Activated naive CD4-positive, alpha-beta T cell treated with anti-CD3 and anti-CD28 coated beads, Interleukin-2, amount 50 U/mL, for 24 hours (primary cell): ENCODE data around the gene VPS35L.

Source experiments
- H3K27ac Mint-ChIP-seq: one replicate; pipeline ENCODE4 v1.8.0; 2021; ENCODE audit warnings: mild to moderate bottlenecking, mixed read lengths
- H3K27me3 Mint-ChIP-seq: one replicate; pipeline ENCODE4 v1.8.0; 2021; ENCODE audit warnings: mixed read lengths
- H3K36me3 Mint-ChIP-seq: one replicate; pipeline ENCODE4 v1.8.0; 2021; ENCODE audit warnings: mixed read lengths
- H3K4me1 Mint-ChIP-seq: one replicate; pipeline ENCODE4 v1.8.0; 2021; ENCODE audit warnings: mixed read lengths
- H3K4me3 Mint-ChIP-seq: one replicate; pipeline ENCODE4 v1.8.0; 2021; ENCODE audit warnings: mild to moderate bottlenecking, mixed read lengths
- H3K9me3 Mint-ChIP-seq: one replicate; pipeline ENCODE4 v1.8.0; 2021; ENCODE audit warnings: mixed read lengths

VPS35L gene

DNA sequence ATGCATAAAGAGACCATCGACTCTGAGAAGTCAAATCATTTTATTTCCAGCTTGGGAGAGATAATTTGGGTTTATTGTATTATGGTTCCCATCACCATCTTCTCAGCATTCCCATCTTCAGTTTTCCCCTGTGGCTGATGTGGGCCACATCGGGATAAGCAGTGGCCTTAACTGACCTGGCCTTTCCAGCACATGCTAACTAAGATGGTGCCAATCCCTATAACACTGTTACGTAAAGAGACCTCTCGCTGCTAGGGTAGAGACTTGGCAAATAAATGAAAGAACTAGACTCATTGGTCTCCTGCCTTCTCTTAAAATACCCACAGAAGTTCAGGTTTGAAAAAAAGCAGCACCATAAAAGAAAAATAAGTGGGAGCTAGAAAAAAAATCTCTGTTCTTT, 49.4 kb downstream of the VPS35L start:
- Mint-ChIP-seq H3K9me3 (no peaks in the 10 kb centered on the region), H3K4me3 (no peak overlapping the region), H3K27ac (no peak overlapping the region), H3K36me3 (peaks cover 29% of the 10 kb centered on the region), H3K4me1 (no peaks in the 10 kb centered on the region), H3K27me3 (no peaks in the 10 kb centered on the region)

DNA sequence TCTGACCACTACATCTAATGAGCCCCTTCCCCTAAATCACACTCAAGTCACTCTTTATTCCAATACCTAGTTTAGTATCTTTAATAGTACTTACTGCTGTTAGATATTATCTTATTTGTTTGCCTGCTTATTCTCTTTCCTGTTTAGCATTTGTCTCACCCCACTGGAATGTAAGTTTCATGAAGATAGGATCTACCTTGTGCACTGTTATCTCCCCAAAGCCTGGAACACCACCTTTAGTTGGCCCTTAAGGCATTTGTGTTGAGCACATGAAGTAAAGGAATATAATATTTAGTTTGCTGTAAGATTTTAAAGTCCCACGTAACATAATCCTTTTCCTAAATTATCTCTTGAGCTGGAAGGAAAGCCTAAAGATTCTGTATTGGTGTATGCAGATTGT, 50.2 kb downstream of the VPS35L start:
- Mint-ChIP-seq H3K27me3 (no peaks in the 10 kb centered on the region), H3K27ac (no peak overlapping the region), H3K4me3 (no peak overlapping the region), H3K36me3 (peaks cover 32% of the 10 kb centered on the region), H3K4me1 (no peaks in the 10 kb centered on the region), H3K9me3 (no peaks in the 10 kb centered on the region)

DNA sequence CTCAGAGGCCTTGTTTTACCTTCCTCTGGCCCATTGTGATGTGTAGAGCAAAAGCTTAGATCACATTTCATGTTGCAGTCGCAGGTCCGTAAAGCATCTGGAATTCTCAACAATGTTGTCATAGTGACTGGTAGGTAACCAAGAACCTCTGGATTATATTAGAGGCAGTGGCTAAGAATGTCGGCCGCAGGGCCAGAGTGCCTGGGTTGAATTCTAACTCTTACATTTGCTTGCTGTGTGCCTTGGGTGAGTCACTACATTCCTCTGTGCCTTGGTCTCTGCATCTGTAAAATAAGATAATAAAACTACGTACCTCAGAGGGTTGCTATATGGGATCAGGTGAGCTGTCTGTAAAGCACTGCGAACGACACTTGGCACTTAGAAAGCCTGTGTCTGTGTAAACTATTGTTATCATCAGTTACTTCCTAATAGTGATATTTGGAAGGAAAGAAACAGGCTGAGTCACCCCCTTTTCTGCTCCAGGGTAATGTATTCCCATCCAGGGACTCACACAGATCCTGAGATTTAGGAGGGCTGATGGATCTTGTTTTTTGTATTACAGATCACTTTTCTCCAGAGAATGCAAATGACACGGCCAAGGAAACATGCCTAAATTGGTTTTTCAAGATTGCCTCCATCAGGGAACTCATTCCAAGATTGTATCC, 52.2 kb downstream of the VPS35L start:
- no peaks in the 10 kb centered on the region for H3K27me3 Mint-ChIP-seq
- peaks cover 41% of the 10 kb centered on the region for H3K36me3 Mint-ChIP-seq
- no peak overlapping the region for H3K4me3 Mint-ChIP-seq
- H3K4me1 Mint-ChIP-seq = no peaks in the 10 kb centered on the region
- no peak overlapping the region for H3K27ac Mint-ChIP-seq
- no peaks in the 10 kb centered on the region for H3K9me3 Mint-ChIP-seq

- Mint-ChIP-seq H3K27ac (no peak overlapping the region), H3K4me1 (no peaks in the 10 kb centered on the region), H3K36me3 (peaks cover 38% of the 10 kb centered on the region), H3K9me3 (no peaks in the 10 kb centered on the region), H3K27me3 (no peaks in the 10 kb centered on the region), H3K4me3 (no peak overlapping the region)
These were observed 53.9 kb downstream of the VPS35L start for GRCh38 chr16:19609359-19609758.

DNA sequence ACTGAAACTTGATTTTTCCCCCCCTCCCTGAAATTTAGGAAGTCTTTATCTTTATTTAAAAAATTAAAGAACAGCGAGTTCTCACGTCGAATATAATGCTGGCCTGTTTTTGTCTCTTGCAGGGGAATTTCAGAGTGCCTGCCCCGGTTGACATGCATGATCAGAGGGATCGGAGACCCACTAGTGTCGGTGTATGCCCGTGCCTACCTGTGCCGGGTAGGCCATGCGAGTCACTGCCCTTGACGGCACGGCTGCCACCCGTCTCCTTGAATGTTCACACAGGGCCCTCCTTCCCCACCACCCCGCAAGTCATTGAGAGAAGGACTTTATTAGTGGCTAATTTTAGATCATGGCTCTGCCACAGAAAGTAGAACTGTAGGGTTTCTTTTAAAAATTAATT, 54.7 kb downstream of the VPS35L start:
- Mint-ChIP-seq H3K27me3 (no peaks in the 10 kb centered on the region), H3K4me3 (no peak overlapping the region), H3K4me1 (no peaks in the 10 kb centered on the region), H3K9me3 (no peaks in the 10 kb centered on the region), H3K36me3 (peaks cover 40% of the 10 kb centered on the region), H3K27ac (no peak overlapping the region)

- peaks cover 25% of the 10 kb centered on the region for H3K36me3 Mint-ChIP-seq
- H3K4me3 Mint-ChIP-seq = no peak overlapping the region
- no peaks in the 10 kb centered on the region for H3K4me1 Mint-ChIP-seq
- no peaks in the 10 kb centered on the region for H3K9me3 Mint-ChIP-seq
- H3K27me3 Mint-ChIP-seq = no peaks in the 10 kb centered on the region
- H3K27ac Mint-ChIP-seq = no peak overlapping the region
These were observed 58.3 kb downstream of the VPS35L start for GRCh38 chr16:19613834-19614233.

DNA sequence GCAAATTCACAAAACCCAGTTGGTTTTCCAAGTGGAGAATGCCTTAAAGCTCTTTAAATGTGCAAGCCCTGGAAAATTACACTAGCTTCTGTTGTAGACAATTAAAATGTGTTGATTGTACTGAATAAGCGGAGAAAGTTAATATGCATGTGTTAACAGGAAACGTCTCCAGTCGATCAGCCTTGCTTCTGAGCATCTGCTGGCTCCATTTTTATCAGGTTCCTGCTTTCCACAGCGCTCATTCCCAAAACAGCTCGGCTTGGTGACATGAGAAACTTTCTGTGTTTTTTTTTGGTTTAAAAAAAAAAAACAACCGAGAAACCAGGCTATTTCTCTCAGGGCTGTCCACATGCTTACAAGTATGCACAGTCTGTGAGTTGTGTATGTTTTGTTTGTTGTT, 60.7 kb downstream of the VPS35L start:
- Mint-ChIP-seq H3K27me3 (no peaks in the 10 kb centered on the region), H3K9me3 (no peaks in the 10 kb centered on the region), H3K4me1 (no peaks in the 10 kb centered on the region), H3K27ac (no peak overlapping the region), H3K36me3 (peaks cover 15% of the 10 kb centered on the region), H3K4me3 (no peak overlapping the region)

DNA sequence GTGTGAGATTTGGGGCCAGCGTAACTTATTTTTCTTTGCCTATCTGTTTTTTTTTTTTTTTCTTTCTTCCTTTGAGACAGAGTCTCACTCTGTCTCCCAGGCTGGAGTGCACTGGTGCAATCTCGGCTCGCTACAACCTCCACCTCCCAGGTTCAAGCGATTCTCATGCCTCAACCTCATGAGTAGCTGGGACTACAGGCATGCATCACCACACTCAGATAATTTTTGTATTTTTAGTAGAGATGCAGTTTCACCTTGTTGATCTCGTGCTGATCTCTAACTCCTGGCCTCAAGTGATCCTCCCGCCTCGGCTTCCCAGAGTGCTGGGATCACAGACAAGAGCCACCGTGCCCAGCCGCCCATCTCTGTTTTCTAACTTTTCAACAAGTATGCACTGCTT, 63.4 kb downstream of the VPS35L start:
- Mint-ChIP-seq H3K27me3 (no peaks in the 10 kb centered on the region), H3K36me3 (peaks cover 12% of the 10 kb centered on the region), H3K9me3 (no peaks in the 10 kb centered on the region), H3K4me1 (no peaks in the 10 kb centered on the region), H3K4me3 (no peak overlapping the region), H3K27ac (no peak overlapping the region)

DNA sequence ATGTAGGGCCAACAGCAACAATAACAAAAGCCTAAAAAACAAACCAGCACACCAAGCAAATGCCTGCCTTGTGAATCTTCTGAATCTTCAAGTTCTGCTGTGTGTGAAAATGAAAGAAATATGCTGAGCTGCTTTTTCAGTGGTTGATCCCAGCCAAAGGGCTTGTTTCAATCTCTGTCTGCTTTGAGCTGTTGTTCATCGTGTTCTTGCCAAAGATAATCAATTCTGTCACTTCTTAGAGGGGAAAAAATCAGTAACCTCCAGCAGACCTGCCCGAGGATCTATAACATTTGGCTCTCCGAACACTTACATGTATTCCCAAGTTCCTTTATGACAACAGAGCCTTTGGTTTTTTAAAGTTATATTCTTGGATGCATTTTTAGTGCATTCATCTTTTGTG, 65.9 kb downstream of the VPS35L start:
- no peaks in the 10 kb centered on the region for H3K9me3 Mint-ChIP-seq
- H3K27ac Mint-ChIP-seq = no peak overlapping the region
- peaks cover 9% of the 10 kb centered on the region for H3K36me3 Mint-ChIP-seq
- H3K4me3 Mint-ChIP-seq = no peak overlapping the region
- H3K27me3 Mint-ChIP-seq = no peaks in the 10 kb centered on the region
- no peaks in the 10 kb centered on the region for H3K4me1 Mint-ChIP-seq

DNA sequence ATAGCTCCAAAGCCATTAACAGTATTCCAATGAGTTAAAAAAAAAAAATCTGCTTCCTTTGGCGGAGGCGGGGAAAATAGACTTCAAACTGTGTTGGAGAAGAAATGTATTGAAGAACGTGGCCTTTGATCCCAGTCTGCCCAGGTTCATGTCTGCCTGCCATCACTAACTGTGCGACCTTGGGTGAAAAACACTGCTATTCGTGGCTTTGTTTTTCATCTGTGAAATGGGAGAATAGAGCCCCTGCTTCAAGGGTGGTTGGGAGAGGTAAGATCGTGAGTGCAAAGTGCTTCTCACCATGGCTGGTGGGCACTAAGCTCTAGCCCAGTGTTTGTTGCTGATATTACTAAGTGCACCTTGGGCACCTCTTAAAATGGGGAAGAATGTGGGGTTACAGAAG, 69.5 kb downstream of the VPS35L start:
- H3K36me3 Mint-ChIP-seq = peaks cover 9% of the 10 kb centered on the region
- H3K27ac Mint-ChIP-seq = no peak overlapping the region
- H3K27me3 Mint-ChIP-seq = no peaks in the 10 kb centered on the region
- H3K9me3 Mint-ChIP-seq = no peaks in the 10 kb centered on the region
- H3K4me3 Mint-ChIP-seq = no peak overlapping the region
- no peaks in the 10 kb centered on the region for H3K4me1 Mint-ChIP-seq

DNA sequence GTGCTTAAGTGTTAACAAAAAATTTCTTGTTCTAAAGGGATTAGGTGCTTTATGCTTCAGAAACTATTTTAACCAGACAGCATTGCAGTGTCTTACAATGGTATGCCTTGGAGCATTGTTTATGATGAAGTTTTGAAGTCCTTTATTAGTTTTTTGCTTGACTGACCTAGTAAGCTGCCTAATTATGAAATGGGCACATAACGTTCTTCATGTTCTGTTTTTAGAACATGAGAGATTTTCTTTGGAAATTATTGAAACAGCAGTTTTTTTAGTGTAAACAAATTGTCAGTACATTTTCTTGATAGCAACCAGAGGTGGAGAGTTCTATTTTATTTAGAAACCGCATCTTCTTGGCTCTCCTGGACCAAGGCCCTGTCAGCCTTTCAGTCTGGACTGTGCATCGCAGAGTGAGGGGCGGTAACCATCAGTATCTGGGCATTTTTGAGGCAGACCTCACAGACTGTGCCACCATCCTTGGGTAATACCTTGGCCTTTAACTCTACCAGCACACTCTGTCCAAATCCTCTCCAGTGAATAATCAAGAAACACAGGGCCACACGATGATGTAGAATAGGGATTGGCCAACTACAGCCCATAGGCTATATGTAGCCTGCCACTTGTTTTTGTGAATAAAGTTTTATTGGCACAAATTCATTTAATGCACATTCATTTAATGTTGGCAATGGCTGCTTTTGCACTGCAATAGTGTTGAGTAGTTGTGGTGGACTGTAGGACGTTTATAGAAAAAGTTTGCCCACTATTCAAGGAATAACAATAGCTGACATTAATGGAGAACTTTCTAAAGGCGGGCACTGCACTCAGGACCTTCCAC, 81.1 kb downstream of the VPS35L start:
- Mint-ChIP-seq H3K4me3 (no peak overlapping the region), H3K4me1 (peaks cover 21% of the 10 kb centered on the region), H3K36me3 (peaks cover 12% of the 10 kb centered on the region), H3K9me3 (no peaks in the 10 kb centered on the region), H3K27ac (peak overlapping the region; percentile 65), H3K27me3 (no peaks in the 10 kb centered on the region)

DNA sequence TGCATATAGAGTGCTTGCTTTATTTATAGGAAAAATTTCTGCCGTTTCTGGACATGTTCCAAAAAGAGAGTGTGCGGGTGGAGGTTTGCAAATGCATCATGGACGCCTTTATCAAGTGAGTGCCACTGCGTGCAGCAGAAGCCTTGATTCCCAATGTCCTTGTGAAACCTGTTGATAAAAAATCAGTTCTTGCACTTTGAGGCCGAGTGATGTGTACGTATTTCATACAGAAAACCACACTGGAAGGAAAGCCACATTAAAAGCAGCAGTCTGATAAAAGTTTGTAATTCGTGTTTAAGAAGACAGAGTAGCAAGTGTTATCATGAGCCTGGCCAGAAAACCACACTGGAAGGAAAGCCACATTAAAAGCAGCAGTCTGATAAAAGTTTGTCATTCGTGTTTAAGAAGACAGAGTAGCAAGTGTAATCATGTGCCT, 84.5 kb downstream of the VPS35L start:
- peaks cover 21% of the 10 kb centered on the region for H3K4me1 Mint-ChIP-seq
- peak overlapping the region; percentile 65 for H3K27ac Mint-ChIP-seq
- no peaks in the 10 kb centered on the region for H3K27me3 Mint-ChIP-seq
- no peaks in the 10 kb centered on the region for H3K9me3 Mint-ChIP-seq
- H3K4me3 Mint-ChIP-seq = peak overlapping the region; percentile 55
- peaks cover 18% of the 10 kb centered on the region for H3K36me3 Mint-ChIP-seq

- peaks cover 21% of the 10 kb centered on the region for H3K4me1 Mint-ChIP-seq
- no peak overlapping the region for H3K27ac Mint-ChIP-seq
- no peaks in the 10 kb centered on the region for H3K9me3 Mint-ChIP-seq
- no peak overlapping the region for H3K4me3 Mint-ChIP-seq
- H3K36me3 Mint-ChIP-seq = peaks cover 21% of the 10 kb centered on the region
- H3K27me3 Mint-ChIP-seq = no peaks in the 10 kb centered on the region
These were observed 87.0 kb downstream of the VPS35L start for GRCh38 chr16:19642501-19642900.

- H3K4me1 Mint-ChIP-seq = peaks cover 9% of the 10 kb centered on the region
- no peak overlapping the region for H3K27ac Mint-ChIP-seq
- H3K9me3 Mint-ChIP-seq = no peaks in the 10 kb centered on the region
- peaks cover 18% of the 10 kb centered on the region for H3K36me3 Mint-ChIP-seq
- no peaks in the 10 kb centered on the region for H3K27me3 Mint-ChIP-seq
- no peak overlapping the region for H3K4me3 Mint-ChIP-seq
These were observed 89.4 kb downstream of the VPS35L start for GRCh38 chr16:19644877-19645276.

DNA sequence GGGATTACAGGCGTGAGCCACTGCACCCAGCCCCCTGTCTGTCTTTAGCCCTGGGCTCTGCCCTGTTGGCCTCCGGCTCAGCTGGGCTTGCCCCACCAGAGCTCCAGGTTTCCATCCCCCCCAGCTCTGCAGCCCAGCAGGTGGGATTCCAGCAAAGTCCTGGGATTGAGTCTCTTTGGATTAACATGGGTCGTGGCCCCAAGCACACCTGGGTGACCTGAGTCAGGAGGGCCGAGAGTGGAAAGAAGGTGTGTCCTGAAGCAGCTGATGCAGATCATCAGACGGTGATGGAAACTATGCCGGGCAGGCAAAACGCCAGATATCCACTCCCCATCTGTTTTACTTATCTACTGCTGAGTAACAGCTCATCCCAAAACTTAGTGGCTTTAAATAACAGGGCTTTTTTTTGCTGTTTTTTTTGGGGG, 90.1 kb downstream of the VPS35L start:
- Mint-ChIP-seq H3K4me3 (no peak overlapping the region), H3K4me1 (peaks cover 2% of the 10 kb centered on the region), H3K9me3 (no peaks in the 10 kb centered on the region), H3K36me3 (peaks cover 19% of the 10 kb centered on the region), H3K27me3 (no peaks in the 10 kb centered on the region), H3K27ac (no peak overlapping the region)

- no peak overlapping the region for H3K4me3 Mint-ChIP-seq
- H3K27ac Mint-ChIP-seq = no peak overlapping the region
- H3K36me3 Mint-ChIP-seq = peaks cover 25% of the 10 kb centered on the region
- H3K27me3 Mint-ChIP-seq = no peaks in the 10 kb centered on the region
- H3K9me3 Mint-ChIP-seq = no peaks in the 10 kb centered on the region
- H3K4me1 Mint-ChIP-seq = no peaks in the 10 kb centered on the region
These were observed 94.5 kb downstream of the VPS35L start for GRCh38 chr16:19649980-19650379.
